Glutamatergic neuron (in vitro differentiated cells): ENCODE results near the gene XCR1. TPM values are rescaled to one million over a fixed set of nuclear protein-coding genes. Genes with fewer than 3 reads are reported as not detected.
"Not testable (repeated sequence)": the region's sequence is repeated elsewhere in the genome, so short reads cannot be mapped to it uniquely, and the experiment has no call there.

Experiments used
- DNase-seq: peaks from one replicate; pipeline ENCODE4 v3.0.0; 2022
- H3K27ac Mint-ChIP-seq: one replicate; pipeline ENCODE4 v1.8.0; 2020; ENCODE audit warnings: mild to moderate bottlenecking, mixed read lengths, inconsistent platforms; ENCODE audit not compliant: unreplicated experiment
- H3K27me3 Mint-ChIP-seq: one replicate; pipeline ENCODE4 v1.8.0; 2020; ENCODE audit warnings: mild to moderate bottlenecking, moderate library complexity, mixed read lengths, inconsistent platforms; ENCODE audit not compliant: unreplicated experiment
- H3K36me3 Mint-ChIP-seq: one replicate; pipeline ENCODE4 v1.8.0; 2020; ENCODE audit warnings: mild to moderate bottlenecking, mixed read lengths, inconsistent platforms; ENCODE audit not compliant: unreplicated experiment
- H3K4me1 Mint-ChIP-seq: one replicate; pipeline ENCODE4 v1.8.0; 2020; ENCODE audit warnings: mild to moderate bottlenecking, low read depth, mixed read lengths, inconsistent platforms; ENCODE audit not compliant: unreplicated experiment
- H3K4me3 Mint-ChIP-seq: one replicate; pipeline ENCODE4 v1.8.0; 2020; ENCODE audit warnings: mild to moderate bottlenecking, mixed read lengths, inconsistent platforms; ENCODE audit not compliant: unreplicated experiment
- H3K9me3 Mint-ChIP-seq: one replicate; pipeline ENCODE4 v1.8.0; 2020; ENCODE audit warnings: mild to moderate bottlenecking, moderate library complexity, mixed read lengths, inconsistent platforms; ENCODE audit not compliant: unreplicated experiment
- total RNA-seq: library from RNA; stranded (reverse); fragmentation: NEBNext Ultra II Directional; extraction: Animal tissue kit (Norgen Biotek cat#: 25700); gene quantifications from one replicate; pipeline ENCODE4 v1.2.1, GENCODE V29; 2021; ENCODE audit not compliant: unreplicated experiment
- TF ChIP-seq, protein P1 (sequence below): fragments of 200-600 bp; sonication (generic); IDR thresholded peaks from one replicate; pipeline ENCODE4 v1.5.0; 2021; ENCODE audit not compliant: partially characterized antibody, unreplicated experiment

The XCR1 gene
- total RNA-seq, 1 donor from 2014 or later = not detected

DNA sequence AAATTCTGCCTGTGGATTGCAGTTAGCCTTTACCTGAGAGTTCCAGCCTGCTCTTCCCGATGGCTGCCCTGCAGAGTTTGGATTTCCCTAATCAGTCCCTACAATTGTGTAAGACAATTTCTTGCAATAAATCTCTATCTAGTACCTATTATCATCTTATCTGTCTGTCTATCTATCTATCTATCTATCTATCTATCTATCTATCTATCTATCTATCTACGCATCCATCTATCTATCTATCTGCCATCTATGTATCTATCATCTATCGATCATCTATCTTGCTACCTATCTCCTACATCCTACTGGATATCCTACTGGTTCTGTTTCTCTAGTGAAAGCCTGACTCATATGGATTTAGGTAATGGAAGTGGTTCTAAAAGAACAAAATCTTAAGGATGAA, 30.4 kb upstream of the XCR1 start:
- TF ChIP-seq, protein P1, sequence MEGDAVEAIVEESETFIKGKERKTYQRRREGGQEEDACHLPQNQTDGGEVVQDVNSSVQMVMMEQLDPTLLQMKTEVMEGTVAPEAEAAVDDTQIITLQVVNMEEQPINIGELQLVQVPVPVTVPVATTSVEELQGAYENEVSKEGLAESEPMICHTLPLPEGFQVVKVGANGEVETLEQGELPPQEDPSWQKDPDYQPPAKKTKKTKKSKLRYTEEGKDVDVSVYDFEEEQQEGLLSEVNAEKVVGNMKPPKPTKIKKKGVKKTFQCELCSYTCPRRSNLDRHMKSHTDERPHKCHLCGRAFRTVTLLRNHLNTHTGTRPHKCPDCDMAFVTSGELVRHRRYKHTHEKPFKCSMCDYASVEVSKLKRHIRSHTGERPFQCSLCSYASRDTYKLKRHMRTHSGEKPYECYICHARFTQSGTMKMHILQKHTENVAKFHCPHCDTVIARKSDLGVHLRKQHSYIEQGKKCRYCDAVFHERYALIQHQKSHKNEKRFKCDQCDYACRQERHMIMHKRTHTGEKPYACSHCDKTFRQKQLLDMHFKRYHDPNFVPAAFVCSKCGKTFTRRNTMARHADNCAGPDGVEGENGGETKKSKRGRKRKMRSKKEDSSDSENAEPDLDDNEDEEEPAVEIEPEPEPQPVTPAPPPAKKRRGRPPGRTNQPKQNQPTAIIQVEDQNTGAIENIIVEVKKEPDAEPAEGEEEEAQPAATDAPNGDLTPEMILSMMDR = no peak
- Mint-ChIP-seq H3K4me3 (no peak overlapping the region), H3K36me3 (no peaks in the 10 kb centered on the region), H3K27ac (no peak overlapping the region), H3K27me3 (no peaks in the 10 kb centered on the region), H3K9me3 (no peaks in the 10 kb centered on the region), H3K4me1 (no peaks in the 10 kb centered on the region)
- DNase-seq = no peak

DNA sequence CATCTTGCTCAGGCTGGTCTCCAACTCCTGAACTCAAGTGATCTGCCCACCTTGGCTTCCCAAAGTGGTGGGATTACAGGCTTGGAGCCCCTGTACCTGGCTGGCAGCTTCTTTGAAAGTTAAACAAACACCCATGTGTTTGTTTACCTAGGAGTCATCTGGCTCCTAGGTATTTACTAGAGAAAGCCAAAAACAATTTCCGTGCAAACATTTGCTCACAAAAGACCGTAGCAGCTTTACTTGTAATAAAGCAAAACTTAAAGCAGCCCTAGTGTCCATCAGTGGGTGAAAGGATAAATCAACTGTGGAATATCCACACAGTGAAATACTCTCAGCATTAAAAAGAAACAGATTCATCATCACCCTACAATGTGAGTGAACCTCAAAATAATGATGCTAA, 29.4 kb upstream of the XCR1 start:
- TF ChIP-seq, protein P1 = no peak
- Mint-ChIP-seq H3K36me3 (no peaks in the 10 kb centered on the region), H3K4me1 (no peaks in the 10 kb centered on the region), H3K27me3 (no peaks in the 10 kb centered on the region), H3K4me3 (no peak overlapping the region), H3K27ac (no peak overlapping the region), H3K9me3 (no peaks in the 10 kb centered on the region)
- DNase-seq = no peak

DNA sequence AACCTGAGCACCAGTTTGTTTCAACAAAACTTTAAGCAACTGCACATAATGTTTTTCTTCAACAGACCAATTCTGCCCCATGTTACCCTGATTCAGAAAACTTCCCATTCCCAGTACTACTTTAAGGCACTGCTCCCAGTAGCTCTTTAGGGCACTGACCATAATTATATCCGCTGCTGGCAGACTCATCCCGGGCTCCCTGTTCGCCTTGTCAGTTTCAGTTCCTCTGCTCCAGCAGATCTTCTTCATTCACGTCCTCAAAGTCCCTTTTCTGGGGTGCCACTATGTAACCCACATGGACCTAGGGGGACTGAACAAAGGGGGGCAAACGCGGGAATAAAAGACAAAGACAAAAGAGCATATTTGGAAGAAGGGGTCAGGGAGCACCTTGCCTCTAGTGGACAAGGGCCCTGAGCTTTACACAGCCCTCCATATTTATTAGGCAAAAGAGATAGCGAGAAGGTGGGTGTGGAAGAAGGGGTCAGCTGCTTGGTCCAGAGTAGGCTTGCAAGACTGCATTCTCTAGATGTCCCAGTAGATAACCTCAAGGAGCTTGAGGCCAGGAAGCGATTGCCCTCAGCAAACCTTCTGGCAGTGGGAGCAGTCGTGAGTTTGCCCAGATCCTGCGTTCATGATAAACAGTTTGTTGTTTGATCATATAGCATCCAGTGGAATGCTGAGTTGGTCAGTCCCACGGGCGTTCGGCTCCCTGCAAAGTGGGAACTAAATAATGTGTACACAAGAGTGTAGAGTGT, 26.7 kb upstream of the XCR1 start:
- not testable (repeated sequence) for H3K27ac Mint-ChIP-seq, H3K4me1 Mint-ChIP-seq, H3K9me3 Mint-ChIP-seq, H3K4me3 Mint-ChIP-seq, H3K27me3 Mint-ChIP-seq, DNase-seq, H3K36me3 Mint-ChIP-seq

DNA sequence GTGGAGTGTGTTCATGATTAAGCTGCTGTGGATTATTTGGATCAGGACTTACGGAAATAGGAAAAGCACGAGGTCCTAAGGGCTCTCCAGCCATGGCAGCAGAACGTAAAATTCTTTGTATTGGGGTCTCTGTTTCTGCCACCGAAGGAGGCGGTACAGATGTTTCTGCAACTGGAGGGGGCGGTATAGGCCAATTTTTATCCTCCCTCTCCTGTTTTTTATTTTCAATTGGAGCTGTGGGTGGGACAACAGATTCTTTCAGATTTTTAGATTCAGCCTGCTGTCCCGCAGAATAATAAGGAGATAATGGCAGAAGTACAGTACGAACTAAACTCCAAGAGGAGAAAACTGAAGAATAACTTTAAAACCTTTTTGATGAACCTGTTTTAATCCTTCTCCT, 26.0 kb upstream of the XCR1 start:
- H3K4me1 Mint-ChIP-seq, DNase-seq, H3K27me3 Mint-ChIP-seq, H3K9me3 Mint-ChIP-seq, H3K36me3 Mint-ChIP-seq, H3K27ac Mint-ChIP-seq, H3K4me3 Mint-ChIP-seq: not testable (repeated sequence)

GRCh38 chr3:46052531-46052930, 25.2 kb upstream of the XCR1 start:
- no peak overlapping the region for H3K4me3 Mint-ChIP-seq

DNA sequence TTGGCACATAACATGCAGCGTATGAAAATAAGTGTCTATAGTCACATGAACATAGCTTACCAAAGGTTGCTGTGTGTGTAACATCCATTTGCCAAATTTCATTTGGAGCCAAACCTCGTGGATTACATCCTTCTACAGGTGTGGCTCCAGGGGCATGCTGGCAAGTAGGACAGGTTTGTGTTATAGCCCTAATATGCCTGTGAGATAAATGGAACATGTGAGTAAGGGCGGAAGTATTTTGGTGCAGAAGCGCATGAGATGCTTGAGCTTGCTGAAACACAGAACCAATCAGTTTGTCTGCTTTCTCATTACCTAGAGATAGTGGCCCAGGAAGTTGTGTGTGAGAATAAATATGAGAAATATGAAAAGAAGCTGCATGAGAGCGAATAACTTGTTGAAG, 21.8 kb upstream of the XCR1 start:
- Mint-ChIP-seq H3K27ac (no peak overlapping the region), H3K36me3 (no peaks in the 10 kb centered on the region), H3K4me1 (no peaks in the 10 kb centered on the region), H3K27me3 (no peaks in the 10 kb centered on the region), H3K4me3 (no peak overlapping the region), H3K9me3 (no peaks in the 10 kb centered on the region)
- TF ChIP-seq, protein P1 = no peak
- no peak for DNase-seq

More at GRCh38 chr3:46052531-46052930, 25.2 kb upstream of the XCR1 start:
- H3K36me3 Mint-ChIP-seq = no peaks in the 10 kb centered on the region
- no peaks in the 10 kb centered on the region for H3K4me1 Mint-ChIP-seq
- H3K27me3 Mint-ChIP-seq = no peaks in the 10 kb centered on the region
- TF ChIP-seq, protein P1 = no peak
- no peak overlapping the region for H3K27ac Mint-ChIP-seq
- no peaks in the 10 kb centered on the region for H3K9me3 Mint-ChIP-seq
- DNase-seq = no peak

GRCh38 chr3:46046231-46046630, 18.9 kb upstream of the XCR1 start:
- DNase-seq, H3K27me3 Mint-ChIP-seq, H3K4me1 Mint-ChIP-seq, H3K36me3 Mint-ChIP-seq, H3K27ac Mint-ChIP-seq, H3K9me3 Mint-ChIP-seq, H3K4me3 Mint-ChIP-seq: not testable (repeated sequence)
